Gastrocnemius medialis (tissue), 4 donors: ENCODE measurements around the gene GRM5.

ENCODE experiments used
- POLR2A ChIP-seq, 2 donors: fragments of 450-650 bp; IDR thresholded peaks; one replicate each; pipeline ENCODE4 v1.6.1; 2017; ENCODE audit warnings: antibody characterized with exemption in 2 of 2, mild to moderate bottlenecking in 2 of 2, moderate library complexity in 2 of 2
- TF ChIP-seq, protein P1 (sequence below), 5 experiments: fragments of 450-650 bp in 3 of 5; fragments of 200-600 bp in 2 of 5; sonication (generic) in 2 of 5; IDR thresholded peaks in 4 of 5; conservative IDR thresholded peaks in 1 of 5; 1 replicate in 4 of 5; 2 replicates in 1 of 5; pipeline ENCODE4 v1.5.1; 2016 to 2019; ENCODE audit warnings: antibody characterized with exemption in 5 of 5, mild to moderate bottlenecking in 3 of 5, moderate library complexity in 3 of 5

DNA sequence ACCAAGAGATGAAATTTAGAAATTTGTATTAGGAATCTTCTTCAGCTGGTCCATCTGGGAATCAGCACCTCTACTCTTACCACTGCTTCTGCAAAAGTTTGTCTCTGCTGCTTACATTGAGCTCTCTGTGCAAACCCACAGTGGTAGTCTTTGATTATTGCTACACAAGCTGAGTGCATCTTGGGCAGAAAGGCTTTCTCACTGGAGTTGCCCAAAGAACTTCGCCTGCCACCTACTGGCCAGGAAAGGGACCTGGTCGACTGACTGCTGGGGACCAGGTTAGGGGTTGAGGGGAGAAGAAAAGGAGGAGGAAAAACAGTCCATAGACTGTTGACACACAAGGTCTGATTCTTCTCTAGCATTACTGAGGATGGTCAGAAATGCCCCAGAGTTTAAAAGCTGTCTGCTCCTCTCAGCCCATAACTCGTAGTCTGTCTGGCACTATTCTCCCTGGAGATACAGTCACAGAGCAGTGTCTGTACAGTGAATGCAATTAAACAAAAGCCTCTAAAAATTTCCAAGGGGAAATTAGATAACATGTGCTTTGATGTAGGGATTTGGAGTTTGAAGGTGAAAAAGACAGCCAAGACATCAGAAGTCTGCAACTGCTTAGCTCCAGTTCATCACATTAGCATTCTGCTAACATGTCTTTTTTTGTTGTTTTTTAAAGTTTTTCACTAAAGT lies 513.3 kb downstream of the GRM5 start:
- TF ChIP-seq, protein P1, sequence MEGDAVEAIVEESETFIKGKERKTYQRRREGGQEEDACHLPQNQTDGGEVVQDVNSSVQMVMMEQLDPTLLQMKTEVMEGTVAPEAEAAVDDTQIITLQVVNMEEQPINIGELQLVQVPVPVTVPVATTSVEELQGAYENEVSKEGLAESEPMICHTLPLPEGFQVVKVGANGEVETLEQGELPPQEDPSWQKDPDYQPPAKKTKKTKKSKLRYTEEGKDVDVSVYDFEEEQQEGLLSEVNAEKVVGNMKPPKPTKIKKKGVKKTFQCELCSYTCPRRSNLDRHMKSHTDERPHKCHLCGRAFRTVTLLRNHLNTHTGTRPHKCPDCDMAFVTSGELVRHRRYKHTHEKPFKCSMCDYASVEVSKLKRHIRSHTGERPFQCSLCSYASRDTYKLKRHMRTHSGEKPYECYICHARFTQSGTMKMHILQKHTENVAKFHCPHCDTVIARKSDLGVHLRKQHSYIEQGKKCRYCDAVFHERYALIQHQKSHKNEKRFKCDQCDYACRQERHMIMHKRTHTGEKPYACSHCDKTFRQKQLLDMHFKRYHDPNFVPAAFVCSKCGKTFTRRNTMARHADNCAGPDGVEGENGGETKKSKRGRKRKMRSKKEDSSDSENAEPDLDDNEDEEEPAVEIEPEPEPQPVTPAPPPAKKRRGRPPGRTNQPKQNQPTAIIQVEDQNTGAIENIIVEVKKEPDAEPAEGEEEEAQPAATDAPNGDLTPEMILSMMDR (IDR thresholded peaks at IDR 0.05 in 4 of 5, conservative IDR thresholded peaks at IDR 0.05 in 1 of 5) = peak in 2 of 5 experiments; percentile 25 to 38
- TF ChIP-seq POLR2A (IDR thresholded peaks at IDR 0.05) = no peak
